HG02623 (cell line): ENCODE results near the gene RARRES2.
"Not testable (repeated sequence)": the region's sequence is repeated elsewhere in the genome, so short reads cannot be mapped to it uniquely, and the experiment has no call there.

ENCODE experiments used
- ATAC-seq: cut with Tn5 transposase; IDR thresholded peaks from one replicate; pipeline ENCODE4 v1.9.1; 2021; ENCODE audit warnings: moderate library complexity; ENCODE audit not compliant: unreplicated experiment

The RARRES2 gene

GRCh38 chr7:150341263-150342120, at the start of gene RARRES2:
RARRES2 (minus strand) TSS chr7:150341629; CDS start chr7:150340609, 1,020 bp downstream.
- no peak for ATAC-seq

- ATAC-seq, result no peak
Observed at GRCh38 chr7:150390205-150390604, 48.8 kb upstream of the RARRES2 start.

GRCh38 chr7:150389532-150389816, 48.0 kb upstream of the RARRES2 start:
- ATAC-seq, result no peak

- ATAC-seq, result no peak
Observed at GRCh38 chr7:150388709-150389531, 47.5 kb upstream of the RARRES2 start.

GRCh38 chr7:150388306-150388705, 46.9 kb upstream of the RARRES2 start:
- no peak for ATAC-seq

- not testable (repeated sequence) for ATAC-seq
Observed at GRCh38 chr7:150385884-150386283, 44.5 kb upstream of the RARRES2 start.

GRCh38 chr7:150385302-150385723, 43.9 kb upstream of the RARRES2 start:
- no peak for ATAC-seq

GRCh38 chr7:150384406-150385301, 43.2 kb upstream of the RARRES2 start:
- ATAC-seq, result no peak

- ATAC-seq, result no peak
Observed at GRCh38 chr7:150383710-150384397, 42.4 kb upstream of the RARRES2 start.

GRCh38 chr7:150382844-150383225, 41.4 kb upstream of the RARRES2 start:
- ATAC-seq, result no peak

GRCh38 chr7:150382123-150382843, 40.9 kb upstream of the RARRES2 start:
- ATAC-seq, result no peak

- no peak for ATAC-seq
Observed at GRCh38 chr7:150381785-150382122, 40.3 kb upstream of the RARRES2 start.

GRCh38 chr7:150381096-150381495, 39.7 kb upstream of the RARRES2 start:
- no peak for ATAC-seq

- no peak for ATAC-seq
Observed at GRCh38 chr7:150380463-150380862, 39.0 kb upstream of the RARRES2 start.

- no peak for ATAC-seq
Observed at GRCh38 chr7:150379441-150380379, 38.3 kb upstream of the RARRES2 start.

GRCh38 chr7:150378853-150379440, 37.5 kb upstream of the RARRES2 start, which contains the start of gene ZNF775:
ZNF775 (plus strand) TSS chr7:150379330; CDS start chr7:150388471, 9,141 bp downstream.
- peak; percentile 75 for ATAC-seq

GRCh38 chr7:150378115-150378852, 36.9 kb upstream of the RARRES2 start:
- ATAC-seq, result no peak

GRCh38 chr7:150377635-150378034, 36.2 kb upstream of the RARRES2 start:
- no peak for ATAC-seq
